Astrocyte (in vitro differentiated cells and primary cell): ENCODE measurements around the gene TAF3. TPM values are rescaled to one million over a fixed set of nuclear protein-coding genes. Genes with fewer than 3 reads are reported as not detected.

Experiments used
- DNase-seq: peaks from one replicate; pipeline ENCODE4 v3.0.0-alpha.2; 2010; ENCODE audit warnings: low read depth
- FAIRE-seq: peaks from 2 replicates; lab custom pipeline; 2011; peaks lifted over from hg19 to GRCh38; lab: Jason Lieb, UNC
- H2AFZ ChIP-seq: 2 replicates; pipeline ENCODE4 v1.6.0; 2012; ENCODE audit warnings: low read depth, low read length, inconsistent platforms
- H3K27ac ChIP-seq: 2 replicates; pipeline ENCODE4 v1.5.1; 2011; ENCODE audit warnings: low read depth, low read length, inconsistent platforms
- H3K27me3 ChIP-seq: 2 replicates; pipeline ENCODE4 v1.6.0; 2011; ENCODE audit warnings: low read length, inconsistent platforms; ENCODE audit not compliant: insufficient read depth
- H3K36me3 ChIP-seq: 2 replicates; pipeline ENCODE4 v1.5.1; 2011; ENCODE audit warnings: low read length, inconsistent platforms; ENCODE audit not compliant: insufficient read depth
- H3K4me1 ChIP-seq: 2 replicates; pipeline ENCODE4 v1.5.1; 2011; ENCODE audit warnings: low read length, inconsistent platforms; ENCODE audit not compliant: insufficient read depth
- H3K4me2 ChIP-seq: 2 replicates; pipeline ENCODE4 v1.6.0; 2012; ENCODE audit warnings: low read length, inconsistent platforms
- H3K4me3 ChIP-seq: 2 replicates; pipeline ENCODE4 v1.5.1; 2011; ENCODE audit warnings: low read depth, mild to moderate bottlenecking, low read length, inconsistent platforms; ENCODE audit not compliant: insufficient read depth
- H3K79me2 ChIP-seq: 2 replicates; pipeline ENCODE4 v1.6.0; 2012; ENCODE audit warnings: mild to moderate bottlenecking, low read length, inconsistent platforms; ENCODE audit not compliant: insufficient read depth
- H3K9ac ChIP-seq: 2 replicates; pipeline ENCODE4 v1.6.0; 2012; ENCODE audit warnings: mild to moderate bottlenecking, low read length, inconsistent platforms
- H3K9me3 ChIP-seq: 2 replicates; pipeline ENCODE4 v1.5.1; 2012; ENCODE audit warnings: low read depth, mild to moderate bottlenecking, low read length, inconsistent platforms; ENCODE audit not compliant: insufficient read depth
- H4K20me1 ChIP-seq: 2 replicates; pipeline ENCODE4 v1.6.0; 2012; ENCODE audit warnings: low read length, inconsistent platforms; ENCODE audit not compliant: insufficient read depth
- H3K27ac Mint-ChIP-seq: one replicate; pipeline ENCODE4 v1.8.0; 2021; ENCODE audit warnings: mild to moderate bottlenecking, mixed read lengths; ENCODE audit not compliant: unreplicated experiment
- H3K27me3 Mint-ChIP-seq: one replicate; pipeline ENCODE4 v1.8.0; 2021; ENCODE audit warnings: low read depth, mixed read lengths; ENCODE audit not compliant: unreplicated experiment
- H3K36me3 Mint-ChIP-seq: one replicate; pipeline ENCODE4 v1.8.0; 2021; ENCODE audit warnings: low read depth, mixed read lengths; ENCODE audit not compliant: unreplicated experiment
- H3K4me1 Mint-ChIP-seq: one replicate; pipeline ENCODE4 v1.8.0; 2021; ENCODE audit warnings: low read depth, mixed read lengths; ENCODE audit not compliant: unreplicated experiment
- H3K4me3 Mint-ChIP-seq: one replicate; pipeline ENCODE4 v1.8.0; 2021; ENCODE audit warnings: mild to moderate bottlenecking, moderate library complexity, mixed read lengths; ENCODE audit not compliant: unreplicated experiment
- H3K9me3 Mint-ChIP-seq: one replicate; pipeline ENCODE4 v1.8.0; 2021; ENCODE audit warnings: mild to moderate bottlenecking, mixed read lengths; ENCODE audit not compliant: unreplicated experiment
- CTCF ChIP-seq: IDR thresholded peaks from 2 replicates; pipeline ENCODE4 v1.5.1; 2011; ENCODE audit warnings: low read depth, mild to moderate bottlenecking, inconsistent platforms, low read length, moderate library complexity; ENCODE audit not compliant: insufficient read depth
- EZH2 ChIP-seq: IDR thresholded peaks from 2 replicates; pipeline ENCODE4 v1.6.1; 2012; ENCODE audit warnings: mild to moderate bottlenecking, low read length, inconsistent platforms; ENCODE audit not compliant: insufficient read depth
- total RNA-seq: library from RNA; stranded (reverse); gene quantifications from 2 replicates; pipeline ENCODE4 v1.2.1, GENCODE V29; 2021

Gene TAF3
- total RNA-seq, 1 donor from 2014 or later = 10.2 TPM

GRCh38 chr10:7794251-7795026, 23.9 kb upstream of the TAF3 start:
- FAIRE-seq = no peak
- peaks cover 7% of the 10 kb centered on the region for H3K36me3 Mint-ChIP-seq
- Histone ChIP-seq H3K9me3 (no peaks in the 10 kb centered on the region), H3K27me3 (no peaks in the 10 kb centered on the region), H4K20me1 (peaks cover 46% of the 10 kb centered on the region), H3K9ac (no peak overlapping the region), H3K4me3 (no peak overlapping the region), H3K36me3 (peaks cover 12% of the 10 kb centered on the region), H2AFZ (no peak overlapping the region), H3K27ac (no peak overlapping the region), H3K4me1 (peaks cover 44% of the 10 kb centered on the region), H3K4me2 (no peak overlapping the region), H3K79me2 (peaks cover 75% of the 10 kb centered on the region)
- no peak overlapping the region for H3K4me3 Mint-ChIP-seq
- H3K27me3 Mint-ChIP-seq = no peaks in the 10 kb centered on the region
- no peaks in the 10 kb centered on the region for H3K9me3 Mint-ChIP-seq
- no peak for TF ChIP-seq CTCF
- no peak for TF ChIP-seq EZH2
- H3K27ac Mint-ChIP-seq = no peak overlapping the region
- H3K4me1 Mint-ChIP-seq = peaks cover 55% of the 10 kb centered on the region
- no peak for DNase-seq

DNA sequence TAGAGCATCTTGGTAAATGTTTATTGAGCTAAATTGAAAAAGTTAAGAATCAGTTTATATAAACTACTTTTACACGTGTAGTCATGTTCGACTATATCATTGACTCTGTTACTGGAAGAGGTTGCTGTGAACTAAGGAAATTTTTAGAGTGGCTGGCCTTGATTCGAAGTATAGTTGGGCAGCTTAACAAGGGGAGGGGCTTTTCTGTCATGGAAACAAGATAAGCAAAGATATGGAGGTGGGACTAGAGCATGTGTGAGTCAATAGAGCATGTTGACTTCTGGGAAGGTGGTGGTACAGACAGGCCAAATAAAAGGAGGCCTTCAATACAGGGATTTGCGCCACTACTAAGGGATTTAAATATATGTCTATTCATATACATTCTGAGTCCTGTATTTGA, 22.7 kb upstream of the TAF3 start:
- Histone ChIP-seq H4K20me1 (peaks cover 38% of the 10 kb centered on the region), H3K27me3 (no peaks in the 10 kb centered on the region), H3K9me3 (no peaks in the 10 kb centered on the region), H3K79me2 (peaks cover 64% of the 10 kb centered on the region), H3K27ac (no peak overlapping the region), H3K9ac (no peak overlapping the region), H3K36me3 (peaks cover 18% of the 10 kb centered on the region), H3K4me2 (no peak overlapping the region), H3K4me3 (no peak overlapping the region), H2AFZ (no peak overlapping the region), H3K4me1 (peaks cover 39% of the 10 kb centered on the region)
- Mint-ChIP-seq H3K4me3 (no peak overlapping the region), H3K4me1 (peaks cover 52% of the 10 kb centered on the region), H3K9me3 (no peaks in the 10 kb centered on the region), H3K27me3 (no peaks in the 10 kb centered on the region), H3K36me3 (peaks cover 10% of the 10 kb centered on the region), H3K27ac (peak overlapping the region; percentile 66)
- peak; percentile 81 for DNase-seq
- no peak for TF ChIP-seq CTCF
- no peak for TF ChIP-seq EZH2
- FAIRE-seq = no peak

DNA sequence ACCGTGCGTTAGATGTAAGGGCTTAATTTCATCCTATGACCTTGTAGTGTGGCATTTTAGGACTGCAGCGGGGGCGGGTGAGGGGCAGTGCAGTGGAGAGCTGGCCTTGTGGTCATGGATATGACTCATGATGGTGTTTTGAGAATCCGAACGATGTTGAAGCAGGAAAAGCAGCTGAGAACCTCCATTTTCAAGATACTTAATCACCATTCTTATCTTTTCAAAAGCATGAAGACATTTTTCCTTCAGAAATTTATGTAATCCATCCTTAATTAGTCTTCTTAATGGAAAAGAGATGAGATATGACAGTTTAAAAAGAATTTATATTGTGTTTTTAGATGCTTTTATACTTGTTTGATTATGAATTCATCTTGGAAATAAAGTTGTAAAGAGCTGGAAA, 20.7 kb upstream of the TAF3 start:
- no peak overlapping the region for H3K4me3 Mint-ChIP-seq
- Histone ChIP-seq H3K4me3 (no peak overlapping the region), H3K27ac (peak overlapping the region; percentile 89), H3K36me3 (peaks cover 36% of the 10 kb centered on the region), H3K79me2 (peaks cover 44% of the 10 kb centered on the region), H3K27me3 (no peaks in the 10 kb centered on the region), H2AFZ (no peak overlapping the region), H3K4me2 (peak overlapping the region; percentile 74), H3K9ac (peak overlapping the region; percentile 71), H3K9me3 (no peaks in the 10 kb centered on the region), H3K4me1 (peaks cover 27% of the 10 kb centered on the region), H4K20me1 (peaks cover 18% of the 10 kb centered on the region)
- DNase-seq = peak; percentile 97
- H3K9me3 Mint-ChIP-seq = no peaks in the 10 kb centered on the region
- FAIRE-seq = peak; percentile 96
- TF ChIP-seq EZH2 (no peak), CTCF (no peak)
- peaks cover 40% of the 10 kb centered on the region for H3K4me1 Mint-ChIP-seq
- H3K27ac Mint-ChIP-seq = peak overlapping the region; percentile 88
- peaks cover 12% of the 10 kb centered on the region for H3K36me3 Mint-ChIP-seq
- no peaks in the 10 kb centered on the region for H3K27me3 Mint-ChIP-seq
